Activated gamma-delta T cell treated with Interleukin-2 at 50 U/mL for 16 hours (primary cell): ENCODE data around the gene SORT1.
A peak's percentile ranks its signal among the peaks of the same experiment; 100 is the strongest.
"Not testable (repeated sequence)": the region's sequence is repeated elsewhere in the genome, so short reads cannot be mapped to it uniquely, and the experiment has no call there.

ENCODE experiments used
- DNase-seq: peaks from one replicate; pipeline ENCODE4 v3.0.0-alpha.2; 2020

The SORT1 gene

GRCh38 chr1:109294481-109294880 is 103.2 kb downstream of the SORT1 start:
- no peak for DNase-seq

GRCh38 chr1:109293026-109293425 is 104.7 kb downstream of the SORT1 start:
- DNase-seq = no peak

- DNase-seq = no peak
These were observed 105.4 kb downstream of the SORT1 start for GRCh38 chr1:109292364-109292763.

- no peak for DNase-seq
These were observed 106.7 kb downstream of the SORT1 start for GRCh38 chr1:109290998-109291397.

- DNase-seq = no peak
These were observed 107.6 kb downstream of the SORT1 start for GRCh38 chr1:109290137-109290536.

- DNase-seq = not testable (repeated sequence)
These were observed 111.0 kb downstream of the SORT1 start for GRCh38 chr1:109286762-109287161.

- no peak for DNase-seq
These were observed 113.7 kb downstream of the SORT1 start for GRCh38 chr1:109283748-109284600.

GRCh38 chr1:109282952-109283747 is 114.6 kb downstream of the SORT1 start, which contains the start of gene PSRC1:
TSS of gene PSRC1 (minus strand) at chr1:109283145.
- peak; percentile 87 for DNase-seq

GRCh38 chr1:109282497-109282951 is 115.2 kb downstream of the SORT1 start:
- DNase-seq = no peak

GRCh38 chr1:109281680-109282496 is 115.8 kb downstream of the SORT1 start:
- no peak for DNase-seq

- DNase-seq = no peak
These were observed 116.9 kb downstream of the SORT1 start for GRCh38 chr1:109280862-109281261.

- DNase-seq = no peak
These were observed 118.0 kb downstream of the SORT1 start for GRCh38 chr1:109279615-109280278.

- peak; percentile 64 for DNase-seq
These were observed 120.1 kb downstream of the SORT1 start for GRCh38 chr1:109277434-109278204.

GRCh38 chr1:109275706-109276345 is 121.9 kb downstream of the SORT1 start:
- no peak for DNase-seq

- no peak for DNase-seq
These were observed 122.9 kb downstream of the SORT1 start for GRCh38 chr1:109274533-109275476.

GRCh38 chr1:109273570-109274288 is 124.0 kb downstream of the SORT1 start:
- no peak for DNase-seq

- no peak for DNase-seq
These were observed 124.7 kb downstream of the SORT1 start for GRCh38 chr1:109272831-109273547.

GRCh38 chr1:109272021-109272799 is 125.5 kb downstream of the SORT1 start:
- DNase-seq = no peak
